PC-3 (cell line): ENCODE data around the gene SKA3. TPM values are rescaled to one million over a fixed set of nuclear protein-coding genes. Genes with fewer than 3 reads are reported as not detected.

Source experiments
- ATAC-seq: fragments of 200-7000 bp; cut with Tn5 transposase; 2 replicates; pipeline ENCODE4 v1.9.1; 2020; ENCODE audit warnings: mild to moderate bottlenecking, moderate library complexity
- BruUV-seq: library from RNA; stranded (reverse); fragments of 400-500 nt; replicated peaks from 2 replicates; lab custom pipeline; 2021; lab: Mats Ljungman, UMichigan
- CTCF ChIA-PET: fragments of 300-600 bp; sonication (Branson Sonifier 250); formaldehyde crosslinking; loops from one replicate; lab custom pipeline; 2022; ENCODE audit warnings: antibody characterized with exemption; lab: Charles Lee
- POLR2A ChIA-PET: fragments of 300-600 bp; sonication (Branson Sonifier 250); formaldehyde crosslinking; loops from one replicate; lab custom pipeline; 2022; ENCODE audit warnings: antibody characterized with exemption; ENCODE audit not compliant: unreplicated experiment; lab: Charles Lee
- DNase-seq: peaks from one replicate; pipeline ENCODE4 v3.0.0-alpha.2; 2015
- H2AFZ ChIP-seq: fragments of 300-600 bp; sonication (generic); 2 replicates; pipeline ENCODE4 v1.6.0; 2016; ENCODE audit warnings: antibody characterized with exemption, low read length
- H3F3A ChIP-seq: fragments of 300-600 bp; sonication (generic); one replicate; pipeline ENCODE4 v1.6.0; 2017; ENCODE audit warnings: antibody characterized with exemption, low read length, control low read depth, mild to moderate bottlenecking; ENCODE audit not compliant: unreplicated experiment
- H3K27ac ChIP-seq: fragments of 300-600 bp; sonication (generic); 2 replicates; pipeline ENCODE4 v1.5.1; 2016; ENCODE audit warnings: mild to moderate bottlenecking, low read length
- H3K27me3 ChIP-seq: fragments of 300-600 bp; sonication (generic); 2 replicates; pipeline ENCODE4 v1.6.1; 2016; ENCODE audit warnings: low read length, mixed read lengths
- H3K36me3 ChIP-seq: fragments of 300-600 bp; sonication (generic); 2 replicates; pipeline ENCODE4 v1.6.1; 2016; ENCODE audit warnings: low read depth, mixed run types, low read length, mixed read lengths
- H3K4me1 ChIP-seq: fragments of 300-600 bp; sonication (generic); 2 replicates; pipeline ENCODE4 v1.5.1; 2016; ENCODE audit warnings: low read length; ENCODE audit not compliant: insufficient read depth
- H3K4me2 ChIP-seq: fragments of 300-600 bp; sonication (generic); 2 replicates; pipeline ENCODE4 v1.6.0; 2016; ENCODE audit warnings: low read length
- H3K4me3 ChIP-seq: fragments of 300-600 bp; sonication (generic); 2 replicates; pipeline ENCODE4 v1.5.1; 2016; ENCODE audit warnings: mild to moderate bottlenecking, low read length, mixed read lengths
- H3K79me2 ChIP-seq: fragments of 300-600 bp; sonication (generic); 2 replicates; pipeline ENCODE4 v1.6.1; 2017; ENCODE audit warnings: low read length, mixed read lengths
- H3K9ac ChIP-seq: fragments of 300-600 bp; sonication (generic); 2 replicates; pipeline ENCODE4 v1.6.0; 2016; ENCODE audit warnings: mild to moderate bottlenecking, low read length
- H3K9me2 ChIP-seq: fragments of 300-600 bp; sonication (generic); replicated peaks from 2 replicates; pipeline ENCODE4 v1.6.1; 2016; ENCODE audit warnings: mixed run types, low read length, mixed read lengths
- H3K9me3 ChIP-seq: fragments of 300-600 bp; sonication (generic); 2 replicates; pipeline ENCODE4 v1.6.1; 2016; ENCODE audit warnings: low read length, mixed read lengths
- H4K20me1 ChIP-seq: fragments of 300-600 bp; sonication (generic); 2 replicates; pipeline ENCODE4 v1.6.1; 2016; ENCODE audit warnings: low read length, mixed read lengths
- EZH2 ChIP-seq: fragments of 300-600 bp; sonication (generic); IDR thresholded peaks from one replicate; pipeline ENCODE4 v1.6.1; 2017; ENCODE audit warnings: antibody characterized with exemption, mild to moderate bottlenecking, low read length; ENCODE audit not compliant: unreplicated experiment
- EZH2phosphoT487 ChIP-seq: fragments of 300-600 bp; sonication (generic); IDR thresholded peaks from 2 replicates; pipeline ENCODE4 v1.6.1; 2018; ENCODE audit warnings: mild to moderate bottlenecking, antibody characterized with exemption, low read length, borderline replicate concordance
- intact Hi-C: fragments of 100-400 bp; cut with micrococcal nuclease; formaldehyde crosslinking; loops from 2 replicates; pipeline ENCODE4 v1.9.0; 2023
- total RNA-seq: library from RNA; depleted of rRNA; stranded (reverse); fragments of >200 nt; gene quantifications from 2 replicates; pipeline ENCODE4 v1.2.3, GENCODE V29; 2014
- TF ChIP-seq, protein P1 (sequence below): fragments of 300-600 bp; sonication (generic); conservative IDR thresholded peaks from 2 replicates; pipeline ENCODE4 v1.5.1; 2017; ENCODE audit warnings: antibody characterized with exemption, low read depth, mild to moderate bottlenecking, low read length

Gene SKA3
- total RNA-seq, 1 experiment from 2014 or later = 32.4 TPM

DNA sequence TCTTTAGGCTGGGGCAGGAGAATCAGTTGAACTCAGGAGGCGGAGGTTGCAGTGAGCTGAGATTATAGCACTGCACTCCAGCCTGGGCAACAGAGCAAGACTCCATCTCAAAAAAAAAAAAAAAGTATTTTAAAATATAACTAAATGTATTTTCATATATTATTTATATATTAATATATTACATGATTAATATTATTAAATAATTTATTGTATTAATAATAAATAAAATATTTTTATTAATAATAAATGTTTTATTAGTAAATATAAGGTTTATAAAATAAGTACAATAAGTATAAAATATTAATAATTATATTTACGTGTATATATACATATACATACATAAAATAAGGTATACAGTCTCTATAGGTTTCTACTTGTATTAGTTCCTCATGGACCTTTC is 56.8 kb downstream of the SKA3 start:
- Histone ChIP-seq H3K9me2 (0 out of 2 replicates have a peak, but pooled peaks cover 3% of the 10 kb centered on the region), H3K36me3 (no peaks in the 10 kb centered on the region), H3K4me1 (no peaks in the 10 kb centered on the region), H2AFZ (no peak overlapping the region), H3K79me2 (no peaks in the 10 kb centered on the region), H3K4me2 (no peak overlapping the region), H4K20me1 (no peaks in the 10 kb centered on the region), H3K9me3 (no peaks in the 10 kb centered on the region), H3K9ac (no peak overlapping the region), H3K27me3 (no peaks in the 10 kb centered on the region), H3K4me3 (no peak overlapping the region), H3F3A (no peaks in the 10 kb centered on the region), H3K27ac (no peak overlapping the region)
- TF ChIP-seq EZH2phosphoT487 (no peak), EZH2 (no peak)
- TF ChIP-seq, protein P1, sequence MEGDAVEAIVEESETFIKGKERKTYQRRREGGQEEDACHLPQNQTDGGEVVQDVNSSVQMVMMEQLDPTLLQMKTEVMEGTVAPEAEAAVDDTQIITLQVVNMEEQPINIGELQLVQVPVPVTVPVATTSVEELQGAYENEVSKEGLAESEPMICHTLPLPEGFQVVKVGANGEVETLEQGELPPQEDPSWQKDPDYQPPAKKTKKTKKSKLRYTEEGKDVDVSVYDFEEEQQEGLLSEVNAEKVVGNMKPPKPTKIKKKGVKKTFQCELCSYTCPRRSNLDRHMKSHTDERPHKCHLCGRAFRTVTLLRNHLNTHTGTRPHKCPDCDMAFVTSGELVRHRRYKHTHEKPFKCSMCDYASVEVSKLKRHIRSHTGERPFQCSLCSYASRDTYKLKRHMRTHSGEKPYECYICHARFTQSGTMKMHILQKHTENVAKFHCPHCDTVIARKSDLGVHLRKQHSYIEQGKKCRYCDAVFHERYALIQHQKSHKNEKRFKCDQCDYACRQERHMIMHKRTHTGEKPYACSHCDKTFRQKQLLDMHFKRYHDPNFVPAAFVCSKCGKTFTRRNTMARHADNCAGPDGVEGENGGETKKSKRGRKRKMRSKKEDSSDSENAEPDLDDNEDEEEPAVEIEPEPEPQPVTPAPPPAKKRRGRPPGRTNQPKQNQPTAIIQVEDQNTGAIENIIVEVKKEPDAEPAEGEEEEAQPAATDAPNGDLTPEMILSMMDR = no peak
- ATAC-seq = no peak
- POLR2A ChIA-PET = no interaction called here
- BruUV-seq = no TSS peak
- DNase-seq = no peak
- CTCF ChIA-PET = interaction anchor here (0.7 kb wide), 1 partner anchor 22 kb away, joined by 4 read pairs; no protein-coding TSS in a partner anchor
- intact Hi-C loops = no loop called here

DNA sequence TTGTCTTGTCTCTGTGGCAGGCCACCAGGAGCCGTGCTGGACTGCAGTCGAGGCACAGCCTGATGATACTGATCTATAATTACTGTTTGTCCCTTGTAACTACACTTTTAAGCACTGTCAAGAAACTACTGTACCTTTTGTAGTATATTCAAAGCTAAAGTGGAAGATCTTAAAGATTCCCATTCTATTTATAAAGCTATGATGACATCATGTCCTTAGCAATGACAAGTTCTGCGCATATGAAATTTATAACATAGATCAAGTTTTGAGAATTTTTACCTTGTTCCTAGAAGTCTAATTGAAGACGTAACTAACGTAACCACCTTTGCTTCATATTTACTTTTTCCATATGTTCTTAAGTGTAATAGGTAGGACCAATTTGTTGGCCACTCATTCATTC is 58.2 kb downstream of the SKA3 start:
- no peak overlapping the region for H3K9ac ChIP-seq
- intact Hi-C loops = no loop called here
- H3K9me3 ChIP-seq = no peaks in the 10 kb centered on the region
- ATAC-seq (no peak), DNase-seq (no peak)
- CTCF ChIA-PET = no interaction called here
- H3K79me2 ChIP-seq = no peaks in the 10 kb centered on the region
- H2AFZ ChIP-seq = no peak overlapping the region
- H3F3A ChIP-seq = no peaks in the 10 kb centered on the region
- H3K9me2 ChIP-seq = 0 out of 2 replicates have a peak, but pooled peaks cover 3% of the 10 kb centered on the region
- BruUV-seq = no TSS peak
- no peaks in the 10 kb centered on the region for H4K20me1 ChIP-seq
- TF ChIP-seq, protein P1 = no peak
- TF ChIP-seq EZH2phosphoT487 = no peak
- no peak for TF ChIP-seq EZH2
- POLR2A ChIA-PET = no interaction called here
- H3K4me3 ChIP-seq = no peak overlapping the region
- no peaks in the 10 kb centered on the region for H3K36me3 ChIP-seq
- H3K27ac ChIP-seq = no peak overlapping the region
- no peaks in the 10 kb centered on the region for H3K4me1 ChIP-seq
- no peaks in the 10 kb centered on the region for H3K27me3 ChIP-seq
- no peak overlapping the region for H3K4me2 ChIP-seq

DNA sequence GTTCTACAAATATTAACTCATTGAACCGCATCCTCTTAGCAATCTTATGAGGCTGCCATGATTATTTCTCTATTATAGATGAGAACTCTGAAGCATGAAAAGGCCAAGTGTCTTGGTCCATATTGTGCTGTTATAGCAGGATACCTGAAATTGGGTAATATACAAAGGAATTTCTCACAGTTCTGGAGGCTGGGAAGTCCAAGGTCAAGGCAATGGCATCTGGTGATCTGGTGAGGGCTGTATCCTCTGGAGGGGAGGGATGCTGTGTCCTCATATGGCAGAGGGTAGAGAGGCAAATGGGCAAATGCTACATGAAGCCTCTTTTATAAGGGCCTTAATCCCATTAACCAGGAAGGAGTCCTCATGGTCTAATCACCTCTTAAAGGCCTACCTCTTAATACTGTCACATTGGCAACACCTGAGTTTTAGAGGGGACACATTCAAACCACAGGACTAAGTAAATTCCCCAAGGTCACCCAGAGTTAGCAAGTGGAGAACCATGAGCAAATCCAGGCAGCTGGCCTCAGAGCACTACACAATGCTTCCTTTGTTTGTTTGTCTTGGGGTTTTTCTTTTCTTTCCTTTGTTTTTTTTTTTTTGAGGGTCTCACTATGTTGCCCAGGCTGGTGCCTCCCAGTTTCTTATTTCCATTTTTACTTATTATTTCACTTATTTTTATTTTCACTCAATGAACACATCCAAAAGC is 59.1 kb downstream of the SKA3 start:
- intact Hi-C loops = no loop called here
- Histone ChIP-seq H2AFZ (no peak overlapping the region), H3F3A (no peaks in the 10 kb centered on the region), H3K79me2 (no peaks in the 10 kb centered on the region), H3K27ac (no peak overlapping the region), H3K4me1 (no peaks in the 10 kb centered on the region), H4K20me1 (no peaks in the 10 kb centered on the region), H3K9ac (no peak overlapping the region), H3K36me3 (no peaks in the 10 kb centered on the region), H3K9me3 (no peaks in the 10 kb centered on the region), H3K4me2 (no peak overlapping the region), H3K9me2 (0 out of 2 replicates have a peak, but pooled peaks cover 3% of the 10 kb centered on the region), H3K4me3 (no peak overlapping the region), H3K27me3 (no peaks in the 10 kb centered on the region)
- BruUV-seq = no TSS peak
- no peak for DNase-seq
- ATAC-seq = no peak
- no peak for TF ChIP-seq EZH2
- TF ChIP-seq, protein P1 = no peak
- ChIA-PET CTCF (no interaction called here), POLR2A (no interaction called here)
